Liver (tissue), 9 donors: ENCODE measurements around the gene CEACAM1. TPM values are rescaled to one million over a fixed set of nuclear protein-coding genes. Genes with fewer than 3 reads are reported as not detected.
A peak's percentile ranks its signal among the peaks of the same experiment; 100 is the strongest.

Source experiments
- DNase-seq: peaks from one replicate; pipeline ENCODE4 v3.0.0-alpha.2; 2017; ENCODE audit warnings: low spot score
- H3K27ac ChIP-seq, 2 donors: one replicate each; pipeline ENCODE4 v1.7.0; 2013; ENCODE audit warnings: inconsistent platforms in 2 of 2, low read length in 2 of 2, control low read depth in 1 of 2, low read depth in 1 of 2, mild to moderate bottlenecking in 1 of 2
- H3K27me3 ChIP-seq, 4 donors: one replicate each; pipeline versions ENCODE4 v1.6.1 to v1.7.0; 2013; ENCODE audit warnings: low read length in 3 of 4, inconsistent platforms in 1 of 4, mild to moderate bottlenecking in 1 of 4, moderate library complexity in 1 of 4; ENCODE audit not compliant: control insufficient read depth in 4 of 4, insufficient read depth in 4 of 4
- H3K36me3 ChIP-seq, 4 donors: one replicate each; pipeline versions ENCODE4 v1.6.1 to v1.7.0; 2013; ENCODE audit warnings: low read length in 3 of 4, mild to moderate bottlenecking in 3 of 4, low read depth in 1 of 4, moderate library complexity in 1 of 4; ENCODE audit not compliant: control insufficient read depth in 4 of 4, insufficient read depth in 3 of 4
- H3K4me1 ChIP-seq, 4 donors: one replicate each; pipeline versions ENCODE4 v1.6.1 to v1.7.0; 2013; ENCODE audit warnings: low read length in 3 of 4, mild to moderate bottlenecking in 3 of 4, moderate library complexity in 1 of 4; ENCODE audit not compliant: control insufficient read depth in 4 of 4, insufficient read depth in 4 of 4
- H3K4me3 ChIP-seq, 3 donors: one replicate each; pipeline versions ENCODE4 v1.6.1 to v1.7.0; 2013; ENCODE audit warnings: low read length in 3 of 3, control low read depth in 1 of 3, low read depth in 1 of 3, mild to moderate bottlenecking in 1 of 3
- H3K9ac ChIP-seq, 2 donors: one replicate each; pipeline ENCODE4 v1.7.0; 2013; ENCODE audit warnings: low read length in 2 of 2, mild to moderate bottlenecking in 2 of 2, moderate library complexity in 2 of 2, control low read depth in 1 of 2, low read depth in 1 of 2
- H3K9me3 ChIP-seq, 4 donors: one replicate each; pipeline versions ENCODE4 v1.6.1 to v1.7.0; 2013; ENCODE audit warnings: low read length in 3 of 4; ENCODE audit not compliant: control insufficient read depth in 4 of 4
- CTCF ChIP-seq: fragments of 150-350 bp; IDR thresholded peaks from 2 replicates; pipeline ENCODE4 v1.5.1; 2017; ENCODE audit warnings: improper control_type of control experiment, low read depth, low read length; ENCODE audit not compliant: missing input control
- EGR1 ChIP-seq, 2 donors: IDR thresholded peaks; 2 replicates each; pipeline ENCODE4 v1.6.1; 2016 to 2018; ENCODE audit warnings: antibody characterized with exemption in 2 of 2, low read depth in 2 of 2
- FOXA1 ChIP-seq: IDR thresholded peaks from 2 replicates; pipeline ENCODE4 v1.6.1; 2016; ENCODE audit warnings: antibody characterized with exemption
- FOXA2 ChIP-seq: IDR thresholded peaks from 2 replicates; pipeline ENCODE4 v1.6.1; 2016; ENCODE audit warnings: antibody characterized with exemption
- GABPA ChIP-seq, 2 donors: IDR thresholded peaks in 1 of 2; conservative IDR thresholded peaks in 1 of 2; 2 replicates each; pipeline ENCODE4 v1.6.1; 2016; ENCODE audit warnings: antibody characterized with exemption in 2 of 2, mild to moderate bottlenecking in 1 of 2, moderate library complexity in 1 of 2
- HNF4A ChIP-seq, 2 donors: conservative IDR thresholded peaks; 2 replicates each; pipeline ENCODE4 v1.6.1; 2016; ENCODE audit warnings: antibody characterized with exemption in 2 of 2, mild to moderate bottlenecking in 2 of 2
- HNF4G ChIP-seq: IDR thresholded peaks from 2 replicates; pipeline ENCODE4 v1.6.1; 2016; ENCODE audit warnings: antibody characterized with exemption
- JUND ChIP-seq, 2 donors: IDR thresholded peaks; 2 replicates each; pipeline ENCODE4 v1.6.1; 2016; ENCODE audit warnings: antibody characterized with exemption in 2 of 2
- NR2F2 ChIP-seq: IDR thresholded peaks from 2 replicates; pipeline ENCODE4 v1.6.1; 2016; ENCODE audit warnings: antibody characterized with exemption
- RAD21 ChIP-seq, 2 donors: IDR thresholded peaks; 2 replicates each; pipeline ENCODE4 v1.6.1; 2016; ENCODE audit warnings: antibody characterized with exemption in 2 of 2, mild to moderate bottlenecking in 2 of 2
- REST ChIP-seq: IDR thresholded peaks from 2 replicates; pipeline ENCODE4 v1.6.1; 2016; ENCODE audit warnings: antibody characterized with exemption, mild to moderate bottlenecking
- RXRA ChIP-seq, 2 donors: IDR thresholded peaks; 2 replicates each; pipeline ENCODE4 v1.6.1; 2017 to 2018; ENCODE audit warnings: antibody characterized with exemption in 2 of 2, mild to moderate bottlenecking in 1 of 2
- SP1 ChIP-seq: IDR thresholded peaks from 2 replicates; pipeline ENCODE4 v1.6.1; 2018; ENCODE audit warnings: antibody characterized with exemption, mild to moderate bottlenecking
- TAF1 ChIP-seq: conservative IDR thresholded peaks from 2 replicates; pipeline ENCODE4 v1.6.1; 2016; ENCODE audit warnings: antibody characterized with exemption, mild to moderate bottlenecking
- YY1 ChIP-seq: IDR thresholded peaks from 2 replicates; pipeline ENCODE4 v1.6.1; 2016; ENCODE audit warnings: antibody characterized with exemption, mild to moderate bottlenecking
- WGBS: extraction: QIAGEN DNeasy Blood & Tissue Kit; methylation state at CpG from one replicate; pipeline ENCODE4 v1.1.7; 2013; 5-methylcytosine and 5-hydroxymethylcytosine counted together
- polyA plus RNA-seq, 2 donors: library from polyadenylated mRNA; stranded (reverse) in 1 of 2; unstranded in 1 of 2; fragments of 200-250 nt in 1 of 2; fragments of >200 nt in 1 of 2; fragmentation: Nextera tagmentation in 1 of 2; extraction: Ambion mirVana in 1 of 2; gene quantifications; one replicate each; pipeline versions ENCODE4 v1.2.1 to v1.2.3, GENCODE V29; 2013 to 2015
- total RNA-seq, 2 donors: library from RNA; depleted of rRNA; stranded (reverse); fragments of >200 nt; gene quantifications; one replicate each; pipeline ENCODE4 v1.2.3, GENCODE V29; 2014
- TF ChIP-seq, protein P1 (sequence below): IDR thresholded peaks from 2 replicates; pipeline ENCODE4 v1.6.1; 2016; ENCODE audit warnings: antibody characterized with exemption
- TF ChIP-seq, protein P2 (sequence below): IDR thresholded peaks from 2 replicates; pipeline ENCODE4 v1.6.1; 2016; ENCODE audit warnings: antibody characterized with exemption
- TF ChIP-seq, protein P3 (sequence below): IDR thresholded peaks from 2 replicates; pipeline ENCODE4 v1.6.1; 2016; ENCODE audit warnings: antibody characterized with exemption
- donor health status: healthy.
- donor health status: healthy.
- donor health status: healthy.
- donor health status: healthy.
- donor health status: healthy.

Gene CEACAM1
- total and polyA plus RNA-seq, 4 donors: 8.3 to 36.7 (median 26.8) TPM

DNA sequence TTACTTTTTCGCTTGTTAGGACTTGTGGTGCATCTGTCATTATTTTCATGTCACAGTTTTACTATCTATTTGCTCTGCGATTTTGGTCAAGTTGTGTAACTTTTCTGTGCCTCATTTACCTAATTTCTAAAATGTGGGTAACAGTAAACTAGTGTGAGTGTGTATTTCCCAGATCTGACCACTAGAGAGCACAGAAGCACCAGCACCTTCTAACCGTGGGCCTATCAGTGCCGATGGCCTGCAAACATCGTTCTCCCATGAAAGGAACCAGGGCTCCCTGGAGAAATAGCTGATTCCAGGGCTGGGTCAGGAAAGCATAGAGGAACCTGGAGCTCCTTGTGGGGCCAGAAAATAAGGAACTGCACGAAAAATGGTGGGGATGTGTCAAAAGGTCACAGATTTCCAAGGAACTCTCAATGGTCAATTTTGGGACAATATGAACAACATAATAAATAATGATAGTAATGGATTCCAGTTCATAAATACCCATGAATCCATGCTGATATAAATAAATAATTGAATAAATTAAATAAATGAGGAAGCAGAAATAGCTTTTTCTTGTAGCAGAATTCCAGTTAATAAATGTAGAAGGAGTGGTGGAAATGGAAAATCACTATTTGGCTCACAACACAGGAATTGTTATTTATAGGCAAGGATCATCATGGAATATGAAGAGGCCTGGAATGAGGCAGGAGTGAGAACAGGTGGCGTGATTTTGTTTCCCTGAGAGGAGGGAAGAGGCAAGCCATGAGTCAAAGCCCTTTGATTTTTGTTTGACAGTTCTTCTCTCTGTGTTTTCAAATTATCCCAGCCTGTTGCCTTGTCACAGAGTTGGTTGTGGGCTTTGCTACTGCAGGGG is 35.3 kb upstream of the CEACAM1 start (continued):
- TF ChIP-seq YY1: no peak
- peak; percentile 69 for TF ChIP-seq CTCF
- no peak for TF ChIP-seq GABPA (IDR thresholded peaks at IDR 0.05 in 1 of 2, conservative IDR thresholded peaks at IDR 0.05 in 1 of 2)
- no peak for TF ChIP-seq RXRA (IDR thresholded peaks at IDR 0.05)

DNA sequence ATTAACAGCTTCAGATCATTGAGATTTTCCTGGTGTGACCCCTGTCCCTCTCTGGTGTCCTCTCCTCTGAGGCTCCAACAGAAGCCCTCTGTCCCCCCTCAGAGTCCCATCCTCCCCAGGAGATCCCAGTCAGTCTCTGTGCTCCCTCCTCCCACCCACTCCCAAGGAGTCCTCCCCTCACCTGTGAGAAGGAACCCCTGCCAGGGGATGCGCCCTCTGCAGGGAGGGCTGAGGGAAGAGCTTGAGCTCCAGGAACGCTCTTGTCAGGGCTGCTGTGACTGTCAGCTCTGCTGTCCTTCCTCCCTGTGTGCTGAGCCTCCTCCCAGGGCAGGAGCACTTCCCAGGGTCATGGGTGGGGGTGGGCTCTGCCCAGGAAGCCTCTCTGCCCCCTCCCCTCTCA is 33.2 kb upstream of the CEACAM1 start:
- Histone ChIP-seq H3K4me3 (no peak overlapping the region), H3K9ac (no peak overlapping the region), H3K36me3 (no peaks in the 10 kb centered on the region), H3K4me1 (no peaks in the 10 kb centered on the region), H3K27me3 (peaks cover 0 to 3% (median 0%) of the 10 kb centered on the region in 4 donors), H3K27ac (no peak overlapping the region), H3K9me3 (no peaks in the 10 kb centered on the region)
- DNase-seq: no peak
- TF ChIP-seq YY1: no peak
- TF ChIP-seq RXRA (IDR thresholded peaks at IDR 0.05): no peak
- TF ChIP-seq SP1: no peak
- TF ChIP-seq, protein P1, sequence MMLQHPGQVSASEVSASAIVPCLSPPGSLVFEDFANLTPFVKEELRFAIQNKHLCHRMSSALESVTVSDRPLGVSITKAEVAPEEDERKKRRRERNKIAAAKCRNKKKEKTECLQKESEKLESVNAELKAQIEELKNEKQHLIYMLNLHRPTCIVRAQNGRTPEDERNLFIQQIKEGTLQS: no peak
- WGBS: 58% methylated on average over 2 of the region's 2 CpGs

DNA sequence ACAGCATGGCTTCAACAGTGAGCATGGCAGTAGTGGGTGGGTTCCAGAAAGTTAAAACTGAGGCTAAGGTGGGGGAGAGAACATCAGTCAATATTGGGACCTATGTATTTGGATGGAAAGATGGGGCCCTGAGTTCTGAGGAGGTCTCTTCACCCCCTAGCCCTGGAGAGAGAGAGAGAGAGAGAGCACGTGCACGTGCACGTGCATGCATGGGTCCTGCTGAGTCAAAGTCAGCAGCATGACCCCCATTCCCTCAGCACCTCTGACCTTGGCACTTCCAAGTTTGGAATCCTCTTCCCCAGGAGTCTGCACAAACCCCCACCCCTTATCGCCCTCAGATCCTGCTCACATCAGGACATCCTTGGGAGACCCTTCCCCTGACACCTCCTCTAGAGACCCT is 32.5 kb upstream of the CEACAM1 start:
- Histone ChIP-seq H3K27me3 (peaks cover 0 to 3% (median 0%) of the 10 kb centered on the region in 4 donors), H3K9me3 (no peaks in the 10 kb centered on the region), H3K36me3 (no peaks in the 10 kb centered on the region), H3K27ac (no peak overlapping the region), H3K9ac (no peak overlapping the region), H3K4me3 (no peak overlapping the region), H3K4me1 (no peaks in the 10 kb centered on the region)
- TF ChIP-seq REST: no peak
- TF ChIP-seq FOXA2: no peak
- TF ChIP-seq, protein P2, sequence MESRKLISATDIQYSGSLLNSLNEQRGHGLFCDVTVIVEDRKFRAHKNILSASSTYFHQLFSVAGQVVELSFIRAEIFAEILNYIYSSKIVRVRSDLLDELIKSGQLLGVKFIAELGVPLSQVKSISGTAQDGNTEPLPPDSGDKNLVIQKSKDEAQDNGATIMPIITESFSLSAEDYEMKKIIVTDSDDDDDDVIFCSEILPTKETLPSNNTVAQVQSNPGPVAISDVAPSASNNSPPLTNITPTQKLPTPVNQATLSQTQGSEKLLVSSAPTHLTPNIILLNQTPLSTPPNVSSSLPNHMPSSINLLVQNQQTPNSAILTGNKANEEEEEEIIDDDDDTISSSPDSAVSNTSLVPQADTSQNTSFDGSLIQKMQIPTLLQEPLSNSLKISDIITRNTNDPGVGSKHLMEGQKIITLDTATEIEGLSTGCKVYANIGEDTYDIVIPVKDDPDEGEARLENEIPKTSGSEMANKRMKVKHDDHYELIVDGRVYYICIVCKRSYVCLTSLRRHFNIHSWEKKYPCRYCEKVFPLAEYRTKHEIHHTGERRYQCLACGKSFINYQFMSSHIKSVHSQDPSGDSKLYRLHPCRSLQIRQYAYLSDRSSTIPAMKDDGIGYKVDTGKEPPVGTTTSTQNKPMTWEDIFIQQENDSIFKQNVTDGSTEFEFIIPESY: no peak
- no peak for TF ChIP-seq JUND (IDR thresholded peaks at IDR 0.05)
- no peak for TF ChIP-seq GABPA (IDR thresholded peaks at IDR 0.05 in 1 of 2, conservative IDR thresholded peaks at IDR 0.05 in 1 of 2)
- TF ChIP-seq, protein P3, sequence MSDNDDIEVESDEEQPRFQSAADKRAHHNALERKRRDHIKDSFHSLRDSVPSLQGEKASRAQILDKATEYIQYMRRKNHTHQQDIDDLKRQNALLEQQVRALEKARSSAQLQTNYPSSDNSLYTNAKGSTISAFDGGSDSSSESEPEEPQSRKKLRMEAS: no peak
- no peak for TF ChIP-seq RXRA (IDR thresholded peaks at IDR 0.05)
- no peak for TF ChIP-seq RAD21 (IDR thresholded peaks at IDR 0.05)
- TF ChIP-seq TAF1: no peak
- TF ChIP-seq CTCF: no peak
- no peak for TF ChIP-seq HNF4A (conservative IDR thresholded peaks at IDR 0.05)
- TF ChIP-seq EGR1 (IDR thresholded peaks at IDR 0.05; ENCODE audit: low read depth in 2 of 2): no peak
- TF ChIP-seq YY1: no peak
- TF ChIP-seq, protein P1: no peak
- no peak for TF ChIP-seq SP1
- TF ChIP-seq HNF4G: no peak
- no peak for TF ChIP-seq FOXA1
- no peak for TF ChIP-seq NR2F2
- WGBS: 76% methylated on average over 4 of the region's 4 CpGs
- DNase-seq: no peak
